ENCODE measurements around the gene MYLK.

Gene MYLK

DNA sequence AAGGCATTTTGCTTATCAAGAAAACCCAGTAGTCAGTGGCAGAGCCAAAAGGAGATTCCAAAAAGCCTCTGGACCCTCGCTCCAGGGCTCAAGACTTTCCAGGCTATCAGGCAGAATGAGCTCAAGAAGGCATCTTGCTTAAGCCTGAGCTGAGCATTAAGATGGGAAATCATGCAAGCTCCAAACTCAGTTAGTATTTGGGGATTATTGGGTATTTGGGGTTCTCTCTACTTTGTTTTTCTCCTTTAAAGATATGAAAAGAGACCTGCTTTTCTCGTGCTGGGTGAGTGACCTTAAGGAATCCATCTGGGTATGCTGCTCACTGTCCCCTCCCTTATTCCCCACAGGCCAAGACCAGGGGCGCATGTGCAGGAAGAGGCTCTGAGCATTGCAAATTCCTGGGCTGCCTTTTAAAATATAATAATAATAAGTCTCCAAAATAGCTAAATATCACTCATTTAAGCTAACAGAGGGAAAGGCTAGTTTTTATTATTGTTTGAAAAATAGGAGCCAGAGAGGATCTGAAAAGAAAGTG, 223.9 kb downstream of the MYLK start:
- no peak for DNase-seq

DNA sequence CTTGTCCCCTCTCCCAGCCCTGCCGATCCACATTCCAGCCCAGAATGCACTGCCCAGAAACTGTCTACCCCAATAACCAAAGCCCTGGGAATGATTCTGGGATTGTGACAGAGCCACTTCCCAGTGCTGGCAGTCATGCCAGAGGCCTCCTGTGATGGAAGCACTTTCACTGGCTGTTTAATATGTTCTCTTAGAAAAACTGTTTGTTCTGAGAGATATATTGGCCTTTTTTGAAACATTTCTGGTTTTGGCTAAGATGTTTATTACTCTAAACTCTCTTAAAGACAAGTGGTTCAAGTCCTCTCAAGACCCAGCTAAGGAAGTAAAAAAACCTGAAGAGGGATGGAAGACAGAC, 225.3 kb downstream of the MYLK start:
- DNase-seq: no peak

DNA sequence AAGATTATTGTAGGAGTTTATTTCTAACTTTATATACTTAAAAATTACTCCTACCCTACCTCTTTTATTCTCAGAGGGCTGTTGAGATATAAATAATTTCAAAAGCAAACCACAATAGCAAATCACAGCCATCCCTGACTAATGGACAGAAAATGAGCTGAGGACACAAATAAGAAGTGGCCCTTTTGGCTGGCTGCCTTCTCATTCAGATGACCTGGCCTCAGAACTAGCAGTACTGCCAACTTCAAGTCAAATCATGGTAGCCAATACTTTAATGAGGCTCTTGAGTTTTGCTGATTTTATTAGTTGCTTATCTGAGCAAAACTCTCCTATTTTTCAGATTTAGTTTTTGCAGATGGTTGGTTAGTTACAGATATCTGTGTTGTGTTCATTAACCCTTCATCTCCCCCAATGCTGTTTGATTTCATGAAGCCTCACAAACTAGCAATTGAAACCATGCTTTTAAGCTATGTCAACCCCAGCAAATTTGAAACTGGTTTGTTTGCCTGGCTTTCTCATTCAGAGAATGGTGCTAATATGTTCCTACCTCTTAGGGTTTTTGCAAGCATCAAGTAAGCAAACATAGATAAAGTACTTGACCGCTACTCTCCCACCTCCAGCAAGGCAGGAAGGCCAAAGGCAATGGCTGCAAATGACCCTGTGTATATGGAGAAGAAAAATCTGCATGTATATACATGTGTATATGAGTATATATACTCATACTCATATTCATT, 225.8 kb downstream of the MYLK start:
- DNase-seq: no peak

DNA sequence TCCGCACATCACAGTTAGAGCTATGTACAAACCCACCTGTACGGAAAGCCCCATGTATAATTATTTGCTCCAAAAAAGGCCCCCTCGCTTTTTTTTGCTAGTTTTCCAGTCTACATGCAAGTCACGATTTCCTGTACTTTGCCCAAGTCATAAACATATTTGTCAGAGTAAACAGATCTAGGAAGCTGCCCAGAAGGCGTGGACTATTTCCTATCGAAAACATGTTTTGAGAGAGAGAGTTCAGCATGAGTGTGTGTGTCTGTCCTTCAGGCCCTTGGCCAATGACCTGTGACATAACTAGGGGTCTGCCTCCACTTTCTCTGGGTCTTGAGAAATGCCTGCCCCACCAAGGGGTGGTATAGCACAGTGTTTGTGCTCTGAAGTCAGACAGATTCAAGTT, 226.6 kb downstream of the MYLK start:
- no peak for DNase-seq

DNA sequence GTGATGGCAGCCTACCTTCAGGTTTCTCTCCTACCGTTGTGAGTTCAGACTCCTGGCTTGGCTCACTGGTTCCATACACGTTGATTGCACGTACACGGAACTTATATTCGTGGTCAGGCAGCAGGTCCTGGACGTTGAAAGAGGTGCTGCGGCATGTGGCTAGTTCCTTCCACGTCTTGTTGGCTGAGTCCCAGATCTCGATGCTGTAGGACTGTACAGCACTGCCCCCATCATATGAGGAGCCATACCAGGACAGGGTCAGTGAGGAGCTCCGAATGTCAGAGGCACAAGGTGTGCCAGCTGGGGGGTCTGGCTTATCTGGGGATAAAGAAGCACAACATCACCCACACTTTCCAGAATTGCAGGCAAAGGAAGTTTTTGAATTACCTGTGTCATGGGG, 227.0 kb downstream of the MYLK start:
- no peak for DNase-seq

DNA sequence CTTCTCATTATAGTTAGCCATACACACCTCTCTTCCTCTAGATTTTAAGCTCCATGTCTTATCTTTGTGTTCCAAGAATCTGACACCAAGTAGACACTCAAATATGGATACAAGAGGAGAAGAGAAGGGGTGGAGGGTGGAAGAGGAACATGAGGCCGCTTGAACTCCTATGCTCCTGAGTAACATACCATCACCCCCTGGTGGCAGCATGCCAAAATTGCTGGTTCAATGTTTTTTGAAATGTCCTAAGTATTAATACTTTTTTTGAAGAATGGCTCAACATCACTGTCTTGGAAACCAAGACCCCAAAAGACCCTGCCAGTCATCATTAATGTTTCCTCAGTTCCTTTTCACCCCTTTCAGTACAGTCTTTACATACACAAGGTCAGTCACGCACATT, 227.4 kb downstream of the MYLK start:
- DNase-seq: peak in 1 of 2 experiments; percentile 6

DNA sequence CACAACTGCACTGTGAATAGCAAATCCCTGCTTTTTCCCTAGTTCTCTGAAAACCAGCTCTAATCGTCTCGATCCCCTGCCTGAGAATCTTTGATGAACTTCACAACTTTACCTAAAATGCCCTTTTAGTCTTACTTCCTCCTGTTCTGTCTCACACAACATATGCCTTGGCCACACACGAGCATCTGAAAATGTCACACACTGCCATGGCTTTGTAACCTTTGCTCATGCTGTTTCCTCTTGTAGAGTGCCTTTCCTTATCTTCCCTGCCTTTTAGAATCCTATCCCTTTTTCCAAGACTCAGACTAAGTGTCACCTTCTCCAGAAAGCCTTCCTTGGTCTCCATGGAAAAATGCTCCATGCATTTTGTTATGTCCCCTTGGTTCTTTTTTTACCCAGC, 227.9 kb downstream of the MYLK start:
- no peak for DNase-seq

DNA sequence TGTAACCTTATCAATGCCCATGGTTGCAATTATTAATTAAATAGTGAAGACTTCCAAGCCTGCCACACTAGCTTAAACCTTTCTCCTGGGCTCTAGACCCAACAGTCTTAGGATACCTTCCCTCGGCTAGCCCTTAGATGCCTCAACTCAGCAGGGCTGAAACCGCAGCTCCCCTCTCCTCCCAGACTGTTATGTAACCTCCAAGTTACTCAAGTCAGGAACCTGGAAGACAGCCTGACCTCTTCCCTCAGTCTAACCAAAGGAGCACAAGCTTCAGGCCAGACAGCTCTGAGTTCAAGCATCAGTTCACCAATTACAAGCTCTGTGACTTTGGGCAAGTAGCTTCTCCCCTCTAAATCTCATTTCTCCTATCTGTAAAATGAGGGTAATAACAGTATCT, 228.7 kb downstream of the MYLK start:
- DNase-seq: no peak

DNA sequence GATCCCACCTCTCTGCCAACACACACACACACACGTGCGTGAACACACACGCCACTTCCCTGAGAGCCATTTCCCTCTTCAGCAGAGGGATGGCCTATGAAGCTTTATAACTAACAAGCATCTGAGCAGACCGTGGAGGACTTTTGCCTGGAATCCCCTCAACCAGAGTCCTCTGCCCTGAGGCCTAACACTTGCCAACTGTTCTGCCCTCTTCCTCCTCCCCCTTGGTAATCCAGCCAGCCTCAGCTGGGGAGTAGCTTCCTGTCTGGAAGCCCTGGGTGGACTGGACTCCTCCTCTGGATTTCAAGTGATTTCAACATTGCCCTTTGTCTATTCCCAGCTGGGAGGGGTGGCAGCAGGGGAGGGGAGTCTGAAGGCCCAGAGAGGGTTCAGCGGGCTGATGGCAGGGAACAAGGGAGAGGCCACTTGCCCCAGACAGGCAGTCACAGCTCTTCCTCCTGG, 230.9 kb downstream of the MYLK start:
- no peak for DNase-seq

GRCh38 chr3:123652342-123652984, 231.7 kb downstream of the MYLK start:
- peak; percentile 26 to 79 for DNase-seq

GRCh38 chr3:123651449-123652341, 232.4 kb downstream of the MYLK start:
- DNase-seq: no peak

DNA sequence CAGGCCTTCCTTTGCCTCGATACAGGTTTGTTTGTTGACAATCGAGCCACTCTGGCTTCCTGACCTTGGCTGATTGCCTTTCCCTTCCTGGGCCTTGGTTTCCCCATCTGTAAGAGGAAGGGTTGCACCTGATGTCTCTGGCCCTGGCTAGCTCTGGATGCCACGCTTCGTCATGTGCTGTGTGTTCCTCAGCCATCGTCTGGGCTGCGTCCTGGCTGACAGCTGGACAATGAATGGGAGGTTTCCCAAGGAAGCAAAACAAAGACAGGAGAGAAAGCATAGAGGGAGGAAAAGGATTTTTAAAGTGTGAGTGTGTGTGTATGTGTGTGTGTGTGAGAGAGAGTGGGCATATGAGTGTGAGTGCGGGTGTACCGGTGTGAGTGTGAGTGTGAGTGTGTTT, 234.0 kb downstream of the MYLK start:
- no peak for DNase-seq

GRCh38 chr3:123648696-123649405, 235.3 kb downstream of the MYLK start:
- DNase-seq: no peak

GRCh38 chr3:123644358-123644757, 239.8 kb downstream of the MYLK start:
- no peak for DNase-seq

DNA sequence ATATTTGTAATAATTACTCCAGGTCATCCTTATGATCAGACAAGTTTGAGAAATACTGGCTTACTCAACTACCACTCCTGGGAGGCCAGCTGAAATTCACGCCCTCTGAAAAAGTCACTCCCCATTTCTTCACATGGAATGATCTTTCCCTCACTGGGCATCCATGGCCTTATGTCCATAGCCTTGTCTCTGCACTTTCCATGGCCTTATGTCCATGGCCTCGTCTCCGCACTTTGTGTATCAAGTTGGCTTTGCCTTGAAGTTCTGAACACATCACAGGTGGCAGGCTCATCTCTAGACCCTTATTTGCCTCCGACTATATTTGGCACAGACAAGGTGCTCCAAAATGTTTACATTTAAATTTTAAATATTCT, 241.2 kb downstream of the MYLK start:
- DNase-seq: no peak

DNA sequence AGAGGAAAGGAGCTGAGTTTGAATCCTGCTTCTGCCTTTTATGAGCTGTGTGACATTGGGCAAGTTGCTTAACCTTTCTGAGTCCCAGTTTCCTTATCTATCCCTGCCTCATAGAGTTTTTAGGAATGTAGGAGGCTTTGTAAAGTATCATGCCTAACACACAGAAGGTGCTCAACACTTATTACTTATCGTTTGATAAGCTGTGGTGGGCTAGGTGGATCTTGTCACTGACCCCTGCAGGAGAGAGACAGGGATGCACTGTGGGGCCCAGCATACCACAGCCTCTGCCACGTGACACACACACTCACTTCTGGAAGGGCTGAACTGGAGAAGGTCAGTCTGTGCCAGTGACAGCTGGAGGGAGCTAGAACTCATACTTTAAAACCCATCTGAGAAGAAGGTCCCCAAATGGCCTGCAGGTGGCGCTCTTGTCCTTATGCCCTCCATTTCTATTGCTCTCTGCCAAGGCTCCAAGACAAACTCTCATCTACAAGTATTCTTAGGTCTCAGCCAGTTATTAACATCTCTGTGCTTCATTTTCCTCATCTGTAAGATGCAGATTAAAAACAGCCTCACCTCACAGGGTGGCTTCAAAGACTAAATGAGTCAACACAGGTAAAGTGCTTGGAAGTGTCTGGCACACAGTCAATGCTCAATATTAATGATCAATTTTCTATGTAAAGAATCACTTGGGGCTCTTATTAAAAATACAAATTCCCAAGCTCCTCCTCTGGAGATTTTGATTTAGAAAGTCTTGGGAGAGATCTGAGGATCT, 241.8 kb downstream of the MYLK start:
- peak; percentile 72 to 74 for DNase-seq

- DNase-seq: no peak
These were observed 242.6 kb downstream of the MYLK start for GRCh38 chr3:123641505-123641904.

- DNase-seq: no peak
These were observed 243.2 kb downstream of the MYLK start for GRCh38 chr3:123640740-123641462.

DNA sequence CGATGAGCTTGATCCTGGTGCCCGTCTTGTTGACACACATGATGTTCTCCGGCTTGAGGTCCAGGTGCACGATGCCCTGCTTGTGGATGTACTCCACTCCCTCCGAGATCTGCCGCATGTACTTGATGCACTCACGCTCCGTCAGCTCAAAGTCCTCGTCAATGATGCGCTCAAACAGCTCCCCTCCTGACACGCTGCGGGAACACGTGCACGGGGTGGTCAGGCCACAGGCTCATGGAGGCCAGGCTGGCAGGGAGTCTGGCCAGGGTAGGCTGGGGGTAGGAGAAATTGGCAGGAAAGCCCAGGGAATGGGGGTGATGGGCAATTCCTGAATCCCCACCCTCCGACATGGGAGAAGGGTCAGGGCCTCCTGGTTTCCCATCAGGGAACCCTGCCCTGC, 243.8 kb downstream of the MYLK start:
- no peak for DNase-seq

DNA sequence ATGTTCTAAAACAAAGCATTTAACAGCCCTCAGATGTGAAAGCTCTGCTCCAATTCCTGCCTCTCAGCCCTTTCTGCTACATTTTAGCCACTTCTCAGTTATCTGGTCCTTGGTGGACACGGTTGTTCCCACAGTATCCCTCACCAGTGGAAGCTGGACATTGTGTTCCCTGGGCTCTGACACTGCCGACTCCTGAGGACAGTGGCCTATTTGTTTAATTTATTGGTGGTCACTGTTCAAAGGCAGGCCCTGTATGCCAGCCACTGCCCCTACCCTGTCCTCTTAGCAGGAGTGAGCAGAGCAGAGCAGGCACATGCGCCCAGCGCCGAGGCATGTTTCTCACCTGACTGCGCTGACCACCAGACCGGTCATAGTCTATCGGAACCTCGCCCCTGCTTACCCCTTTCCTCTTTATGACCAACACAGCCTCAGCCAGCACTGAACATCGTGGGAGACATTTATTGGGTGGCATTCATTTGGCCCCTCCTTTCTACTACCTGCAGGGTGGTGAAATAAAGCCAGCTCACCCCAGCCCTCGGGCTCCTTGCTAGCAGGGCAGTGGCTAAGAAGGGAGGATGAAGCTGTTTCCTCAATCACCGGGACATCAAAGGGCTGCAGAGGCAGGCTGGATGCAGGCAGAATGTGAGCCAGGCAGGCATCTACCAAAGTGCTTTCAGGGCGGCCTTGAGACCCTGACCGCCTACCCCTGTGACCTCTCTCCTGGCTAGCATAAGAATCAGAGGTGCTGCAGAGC, 245.0 kb downstream of the MYLK start:
- no peak for DNase-seq

DNA sequence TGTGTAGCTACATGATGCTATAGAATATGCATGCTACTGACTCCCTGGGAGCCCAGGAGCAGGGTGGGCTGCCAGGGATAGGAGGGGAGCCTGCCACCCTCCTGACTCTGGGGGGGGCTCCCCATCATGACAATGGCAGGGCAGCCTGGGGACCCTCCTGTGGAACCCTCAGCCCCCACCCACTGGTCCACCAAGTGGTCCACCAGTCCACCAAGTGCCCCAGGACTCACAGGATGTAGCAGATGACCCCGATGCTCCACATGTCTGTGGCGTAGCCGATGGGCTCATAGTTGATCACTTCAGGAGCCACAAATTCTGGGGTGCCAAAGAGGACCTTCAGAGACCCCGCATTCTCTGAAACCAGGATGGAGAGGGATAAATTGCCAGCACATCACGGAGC, 246.3 kb downstream of the MYLK start:
- no peak for DNase-seq

Measured in NCI-H526 (cell line).